GM12878 (cell line): ENCODE measurements around the gene TRIM3. TPM values are rescaled to one million over a fixed set of nuclear protein-coding genes. Genes with fewer than 3 reads are reported as not detected.

Source experiments
- ATAC-seq: fragments of 200-7000 bp; cut with Tn5 transposase; 3 replicates; pipeline ENCODE4 v1.9.1; 2020; ENCODE audit warnings: mild to moderate bottlenecking, moderate library complexity
- BruUV-seq: library from RNA; stranded (reverse); fragments of 400-500 nt; replicated peaks from 2 replicates; lab custom pipeline; 2021; lab: Mats Ljungman, UMichigan
- CTCF ChIA-PET: fragments of 300-600 bp; sonication (Branson Sonifier 250); formaldehyde crosslinking; extraction: SDS; loops from one replicate; lab custom pipeline; 2021; ENCODE audit warnings: inconsistent platforms; lab: Yijun Ruan, JAX
- POLR2A ChIA-PET: fragments of 350-600 bp; formaldehyde crosslinking; extraction: SDS; loops from one replicate; lab custom pipeline; 2021; ENCODE audit warnings: inconsistent platforms; lab: Charles Lee
- RAD21 ChIA-PET: fragments of 300-600 bp; sonication (Branson Sonifier 250); formaldehyde crosslinking; loops from one replicate; lab custom pipeline; 2023; ENCODE audit warnings: antibody characterized with exemption; ENCODE audit not compliant: unreplicated experiment; lab: Charles Lee
- SMC1A ChIA-PET: fragments of 300-600 bp; sonication (Branson Sonifier 250); formaldehyde crosslinking; loops from one replicate; lab custom pipeline; 2023; ENCODE audit not compliant: unreplicated experiment, uncharacterized antibody; lab: Charles Lee
- DNase-seq: peaks from one replicate; pipeline ENCODE4 v3.0.0-alpha.2; 2011; ENCODE audit warnings: low read depth, low spot score
- FAIRE-seq: peaks from 3 replicates; lab custom pipeline; 2011; peaks lifted over from hg19 to GRCh38; lab: Jason Lieb, UNC
- H2AFZ ChIP-seq: 2 replicates; pipeline ENCODE4 v1.6.0; 2011; ENCODE audit warnings: low read depth, low read length, control low read depth; ENCODE audit not compliant: control insufficient read depth
- H3K27ac ChIP-seq: 2 replicates; pipeline ENCODE4 v1.5.1; 2011; ENCODE audit warnings: control low read depth; ENCODE audit not compliant: control insufficient read depth, insufficient read depth
- H3K27me3 ChIP-seq, 2 experiments: replicated peaks in 1 of 2; 2 replicates each; pipeline versions ENCODE4 v1.6.0 to v1.6.1; 2011; ENCODE audit warnings: low read length in 1 of 2; ENCODE audit not compliant: control insufficient read depth in 2 of 2, insufficient read depth in 2 of 2
- H3K36me3 ChIP-seq, 2 experiments: 2 replicates each; pipeline ENCODE4 v1.5.1; 2011; ENCODE audit warnings: low read length in 1 of 2; ENCODE audit not compliant: control insufficient read depth in 2 of 2, insufficient read depth in 2 of 2
- H3K4me1 ChIP-seq: 2 replicates; pipeline ENCODE4 v1.6.1; 2011; ENCODE audit warnings: mild to moderate bottlenecking, low read length, moderate library complexity, mixed read lengths; ENCODE audit not compliant: control insufficient read depth, insufficient read depth
- H3K4me2 ChIP-seq: 2 replicates; pipeline ENCODE4 v1.6.0; 2011; ENCODE audit warnings: control low read depth; ENCODE audit not compliant: control insufficient read depth, insufficient read depth
- H3K4me3 ChIP-seq: fragments of 200-600 bp; sonication (generic); 2 replicates; pipeline ENCODE4 v1.5.1; 2016
- H3K79me2 ChIP-seq: 2 replicates; pipeline ENCODE4 v1.6.0; 2011; ENCODE audit warnings: low read length; ENCODE audit not compliant: control insufficient read depth, insufficient read depth
- H3K9ac ChIP-seq: 2 replicates; pipeline ENCODE4 v1.8.0; 2011; ENCODE audit warnings: low read length, control low read depth, mixed read lengths; ENCODE audit not compliant: control insufficient read depth, insufficient read depth
- H3K9me3 ChIP-seq: replicated peaks from 3 replicates; pipeline ENCODE4 v1.5.1; 2011; ENCODE audit warnings: mild to moderate bottlenecking, low read length; ENCODE audit not compliant: control insufficient read depth, insufficient read depth
- H4K20me1 ChIP-seq: 2 replicates; pipeline ENCODE4 v1.6.0; 2011; ENCODE audit not compliant: control insufficient read depth, insufficient read depth
- CHD4 ChIP-seq: fragments of 200-600 bp; sonication (generic); IDR thresholded peaks from 2 replicates; pipeline ENCODE4 v1.6.1; 2016; ENCODE audit warnings: mild to moderate bottlenecking
- KAT2A ChIP-seq: conservative IDR thresholded peaks from 2 replicates; pipeline ENCODE4 v1.6.1; 2011; ENCODE audit warnings: low read depth, low read length; ENCODE audit not compliant: control insufficient read depth
- MEF2A ChIP-seq: IDR thresholded peaks from 2 replicates; pipeline ENCODE4 v1.6.1; 2011; ENCODE audit warnings: low read depth, mild to moderate bottlenecking, low read length, moderate library complexity; ENCODE audit not compliant: insufficient read depth
- WGBS: methylation state at CpG from one replicate; pipeline ENCODE4 v1.1.6; 2016; ENCODE audit warnings: low lambda C conversion rate; ENCODE audit not compliant: insufficient replicate concordance, insufficient coverage; ENCODE audit errors: missing lambda C conversion rate; 5-methylcytosine and 5-hydroxymethylcytosine counted together
- in situ Hi-C: fragments of 300-500 bp; cut with MboI; formaldehyde crosslinking; loops from 9 replicates; pipeline ENCODE4 v1.14.3; 2018; ENCODE audit warnings: mixed read lengths
- intact Hi-C: fragments of 100-400 bp; cut with micrococcal nuclease; formaldehyde crosslinking; loops from one replicate; pipeline ENCODE4 v1.14.2; 2022; ENCODE audit not compliant: unreplicated experiment
- polyA plus RNA-seq, 11 experiments: library from polyadenylated mRNA; depleted of rRNA in 4 of 11; unstranded in 6 of 11; stranded (reverse) in 5 of 11; fragments of >200 nt; fragmentation: Nextera tagmentation in 4 of 11; fragmentation: Illumina TruSeq in 1 of 11; extraction: Ambion mirVana in 4 of 11; extraction: Trizol in 1 of 11; gene quantifications; 1 replicate in 1 of 11; 2 replicates in 10 of 11; pipeline versions ENCODE4 v1.2.1 to v1.2.3, GENCODE V29; 2011 to 2016; ENCODE audit warnings: inconsistent platforms in 2 of 11, missing spikeins in 2 of 11, low read depth in 1 of 11
- total RNA-seq, 4 experiments: library from RNA; depleted of rRNA in 3 of 4; stranded (reverse); fragments of >200 nt in 3 of 4; fragmentation: Illumina TruSeq in 1 of 4; extraction: Trizol in 1 of 4; gene quantifications; 2 replicates each; pipeline versions ENCODE4 v1.2.1 to v1.2.3, GENCODE V29; 2013 to 2021
- TF ChIP-seq, protein P1 (sequence below): IDR thresholded peaks from 2 replicates; pipeline ENCODE4 v1.6.1; 2012; ENCODE audit warnings: low read depth, low read length, improper control_type of control experiment
- TF ChIP-seq, protein P2 (sequence below): fragments of 450-650 bp; IDR thresholded peaks from 2 replicates; pipeline ENCODE4 v1.6.1; 2014; ENCODE audit warnings: mild to moderate bottlenecking

Gene TRIM3
- total and polyA plus RNA-seq, 10 of the 15 experiments (the other 5 are each of a cell fraction or from before 2014, with no cell fraction given): 0.34 to 11.8 (median 4.8) TPM

DNA sequence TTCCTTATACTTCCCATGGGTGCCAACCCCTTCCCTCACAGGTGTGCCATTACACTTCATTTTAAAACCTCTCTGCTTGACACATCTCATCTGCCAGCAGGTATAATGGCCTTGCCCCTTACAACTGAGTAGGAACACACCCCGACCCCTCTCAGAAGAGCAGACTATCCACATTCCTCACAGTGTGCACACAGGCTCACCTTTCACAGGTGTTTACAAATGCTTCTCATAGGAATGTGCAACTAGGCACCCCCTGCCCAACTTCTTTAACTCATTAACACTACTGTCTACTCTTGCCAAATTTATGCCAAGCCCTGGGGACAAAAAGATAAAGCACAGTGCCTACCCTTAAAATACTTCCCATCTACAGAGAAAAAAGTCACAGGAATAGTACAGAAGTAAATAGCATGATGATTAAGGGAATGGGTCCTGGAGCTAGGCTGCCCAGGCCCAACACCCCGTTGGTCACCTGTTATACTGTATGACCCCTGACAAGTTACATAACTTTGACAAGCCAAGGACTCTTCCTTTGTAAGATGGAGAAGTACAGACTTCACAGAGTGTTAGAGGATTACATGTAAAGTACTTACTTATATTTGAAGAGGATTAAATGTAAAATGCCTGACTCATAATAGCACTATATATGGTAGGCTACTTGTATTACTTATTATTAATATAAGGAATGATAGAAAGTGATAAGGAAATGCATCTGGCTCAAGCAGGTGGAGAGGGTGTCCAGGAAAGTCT lies 15.2 kb downstream of the TRIM3 start:
- Histone ChIP-seq H3K27me3 (no peaks in the 10 kb centered on the region), H4K20me1 (no peaks in the 10 kb centered on the region), H3K4me2 (no peak overlapping the region), H2AFZ (no peak overlapping the region), H3K9ac (no peak overlapping the region), H3K27ac (no peak overlapping the region), H3K79me2 (no peaks in the 10 kb centered on the region), H3K4me3 (no peak overlapping the region), H3K9me3 (no peaks in the 10 kb centered on the region), H3K4me1 (no peaks in the 10 kb centered on the region), H3K36me3 (no peaks in the 10 kb centered on the region; a peak in 1 of 4 replicates)
- 4% methylated on average over 2 of the region's 2 CpGs for whole genome bisulfite sequencing
- ChIA-PET POLR2A (no interaction called here), CTCF (interaction anchor here (4.7 kb wide), 1 partner anchor 14 kb away, joined by 23 read pairs; no protein-coding TSS in a partner anchor), SMC1A (interaction anchor here (0.9 to 1.5 kb wide), 2 partner anchors 10 to 77 kb away, joined by 3 to 4 read pairs; no protein-coding TSS in a partner anchor), RAD21 (no interaction called here)
- FAIRE-seq: no peak
- no peak for TF ChIP-seq KAT2A
- TF ChIP-seq, protein P1, sequence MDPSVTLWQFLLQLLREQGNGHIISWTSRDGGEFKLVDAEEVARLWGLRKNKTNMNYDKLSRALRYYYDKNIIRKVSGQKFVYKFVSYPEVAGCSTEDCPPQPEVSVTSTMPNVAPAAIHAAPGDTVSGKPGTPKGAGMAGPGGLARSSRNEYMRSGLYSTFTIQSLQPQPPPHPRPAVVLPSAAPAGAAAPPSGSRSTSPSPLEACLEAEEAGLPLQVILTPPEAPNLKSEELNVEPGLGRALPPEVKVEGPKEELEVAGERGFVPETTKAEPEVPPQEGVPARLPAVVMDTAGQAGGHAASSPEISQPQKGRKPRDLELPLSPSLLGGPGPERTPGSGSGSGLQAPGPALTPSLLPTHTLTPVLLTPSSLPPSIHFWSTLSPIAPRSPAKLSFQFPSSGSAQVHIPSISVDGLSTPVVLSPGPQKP: no peak
- TF ChIP-seq, protein P2, sequence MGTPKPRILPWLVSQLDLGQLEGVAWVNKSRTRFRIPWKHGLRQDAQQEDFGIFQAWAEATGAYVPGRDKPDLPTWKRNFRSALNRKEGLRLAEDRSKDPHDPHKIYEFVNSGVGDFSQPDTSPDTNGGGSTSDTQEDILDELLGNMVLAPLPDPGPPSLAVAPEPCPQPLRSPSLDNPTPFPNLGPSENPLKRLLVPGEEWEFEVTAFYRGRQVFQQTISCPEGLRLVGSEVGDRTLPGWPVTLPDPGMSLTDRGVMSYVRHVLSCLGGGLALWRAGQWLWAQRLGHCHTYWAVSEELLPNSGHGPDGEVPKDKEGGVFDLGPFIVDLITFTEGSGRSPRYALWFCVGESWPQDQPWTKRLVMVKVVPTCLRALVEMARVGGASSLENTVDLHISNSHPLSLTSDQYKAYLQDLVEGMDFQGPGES: no peak
- TF ChIP-seq MEF2A: no peak
- no peak for TF ChIP-seq CHD4
- no peak for DNase-seq
- intact Hi-C loops: no loop called here
- BruUV-seq: no TSS peak
- no peak for ATAC-seq
- in situ Hi-C loops: no loop called here
